Measurements from ENCODE around the gene TAAR6. TPM values are rescaled to one million over a fixed set of nuclear protein-coding genes. Genes with fewer than 3 reads are reported as not detected.

Gene TAAR6
- polyA plus RNA-seq, 1 donor from 2014 or later, result not detected

- Histone ChIP-seq H3K9ac (ENCODE audit: low read length) (no peak overlapping the region), H3K27me3 (ENCODE audit: insufficient read depth, low read depth, low read length) (no peaks in the 10 kb centered on the region), H4K20me1 (ENCODE audit: insufficient read depth) (no peaks in the 10 kb centered on the region), H3F3A (ENCODE audit: insufficient read depth, low read length, poor library complexity, severe bottlenecking) (no peaks in the 10 kb centered on the region), H3K27ac (ENCODE audit: low read length) (no peak overlapping the region), H3K4me3 (ENCODE audit: low read length) (no peak overlapping the region), H3K4me2 (ENCODE audit: low read length) (no peak overlapping the region), H3K36me3 (ENCODE audit: insufficient read depth, low read length) (no peaks in the 10 kb centered on the region), H3K79me2 (replicated peaks; ENCODE audit: insufficient read depth, low read length) (no peaks in the 10 kb centered on the region), H3K9me3 (ENCODE audit: low read length) (no peaks in the 10 kb centered on the region), H2AFZ (ENCODE audit: low read depth, low read length) (no peak overlapping the region), H3K9me2 (ENCODE audit: insufficient read depth, low read length) (no peaks in the 10 kb centered on the region)
- TF ChIP-seq TAF1 (IDR thresholded peaks at IDR 0.05; ENCODE audit: low read depth) (no peak), REST (IDR thresholded peaks at IDR 0.05; ENCODE audit: borderline replicate concordance) (no peak), RAD21 (conservative IDR thresholded peaks at IDR 0.05) (no peak), POLR2AphosphoS5 (IDR thresholded peaks at IDR 0.05) (no peak), CTCF (IDR thresholded peaks at IDR 0.05; ENCODE audit: poor library complexity, severe bottlenecking) (no peak), MXI1 (conservative IDR thresholded peaks at IDR 0.05; ENCODE audit: poor library complexity, severe bottlenecking) (no peak), EZH2 (IDR thresholded peaks at IDR 0.05; ENCODE audit: borderline replicate concordance, insufficient read depth, low read length, poor library complexity, severe bottlenecking) (no peak), SMC3 (conservative IDR thresholded peaks at IDR 0.05; ENCODE audit: poor library complexity) (no peak), EP300 (conservative IDR thresholded peaks at IDR 0.05; ENCODE audit: poor library complexity, severe bottlenecking) (no peak)
Measured at GRCh38 chr6:132537145-132537544, 33.0 kb upstream of the TAAR6 start.

GRCh38 chr6:132537977-132538376 is 32.1 kb upstream of the TAAR6 start, which contains the start of gene TAAR9:
TSS of gene TAAR9 (plus strand) at chr6:132538277. CDS start at chr6:132538290, 13 bp downstream.
- Histone ChIP-seq H3K27ac (ENCODE audit: low read length) (no peak within 1 kb of the TSS), H3K4me2 (ENCODE audit: low read length) (no peak within 1 kb of the TSS), H3K9me3 (ENCODE audit: low read length) (no peaks in the 10 kb centered on the region), H3K36me3 (ENCODE audit: insufficient read depth, low read length) (no peaks in the 10 kb centered on the region), H3K9me2 (ENCODE audit: insufficient read depth, low read length) (no peaks in the 10 kb centered on the region), H3K4me3 (ENCODE audit: low read length) (no peak within 1 kb of the TSS), H3K27me3 (ENCODE audit: insufficient read depth, low read depth, low read length) (no peaks in the 10 kb centered on the region), H2AFZ (ENCODE audit: low read depth, low read length) (no peak within 1 kb of the TSS), H4K20me1 (ENCODE audit: insufficient read depth) (no peaks in the 10 kb centered on the region), H3F3A (ENCODE audit: insufficient read depth, low read length, poor library complexity, severe bottlenecking) (no peaks in the 10 kb centered on the region), H3K9ac (ENCODE audit: low read length) (no peak within 1 kb of the TSS), H3K79me2 (replicated peaks; ENCODE audit: insufficient read depth, low read length) (no peaks in the 10 kb centered on the region)
- TF ChIP-seq EZH2 (IDR thresholded peaks at IDR 0.05; ENCODE audit: borderline replicate concordance, insufficient read depth, low read length, poor library complexity, severe bottlenecking) (no peak), CTCF (IDR thresholded peaks at IDR 0.05; ENCODE audit: poor library complexity, severe bottlenecking) (no peak), SMC3 (conservative IDR thresholded peaks at IDR 0.05; ENCODE audit: poor library complexity) (no peak), MXI1 (conservative IDR thresholded peaks at IDR 0.05; ENCODE audit: poor library complexity, severe bottlenecking) (no peak), POLR2AphosphoS5 (IDR thresholded peaks at IDR 0.05) (no peak), RAD21 (conservative IDR thresholded peaks at IDR 0.05) (no peak), EP300 (conservative IDR thresholded peaks at IDR 0.05; ENCODE audit: poor library complexity, severe bottlenecking) (no peak), REST (IDR thresholded peaks at IDR 0.05; ENCODE audit: borderline replicate concordance) (no peak), TAF1 (IDR thresholded peaks at IDR 0.05; ENCODE audit: low read depth) (no peak)

All from neural cell (in vitro differentiated cells).